ENCODE measurements around the gene FYB2.
A peak's percentile ranks its signal among the peaks of the same experiment; 100 is the strongest.

Gene FYB2

DNA sequence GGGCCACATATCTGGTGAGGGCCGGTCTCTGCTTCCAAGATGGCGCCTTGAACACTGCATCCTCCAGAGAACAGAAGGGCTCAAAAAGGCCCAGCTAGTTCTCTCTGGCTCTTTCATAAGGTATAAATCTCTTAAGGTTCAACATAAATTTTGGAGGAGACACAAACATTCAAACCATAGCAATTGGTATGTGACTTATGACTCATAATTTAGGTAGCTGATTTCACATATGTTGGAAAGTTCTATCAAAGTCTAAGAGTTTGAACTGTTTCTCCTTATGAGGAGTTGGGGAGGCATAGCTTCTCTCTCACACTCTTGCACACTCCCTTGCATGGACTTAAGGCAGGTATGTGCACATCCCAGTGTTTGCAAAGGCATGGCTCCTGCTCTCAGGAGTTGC, 5.1 kb upstream of the FYB2 start:
- Histone ChIP-seq H4K12ac (ENCODE audit: low read depth, low read length) (no peak overlapping the region), H3K4me3 (ENCODE audit: low read depth, low read length) (no peak overlapping the region), H3K18ac (ENCODE audit: low read length) (no peak overlapping the region), H3K9me3 (ENCODE audit: insufficient read depth, low read depth, low read length) (no peaks in the 10 kb centered on the region), H3K79me1 (ENCODE audit: low read length) (peaks cover 2% of the 10 kb centered on the region), H2AK5ac (ENCODE audit: low read length) (no peak overlapping the region), H4K8ac (ENCODE audit: low read depth, low read length) (no peak overlapping the region), H3K9ac (ENCODE audit: low read length) (no peak overlapping the region), H4K91ac (ENCODE audit: low read depth, low read length) (no peak overlapping the region), H3K14ac (ENCODE audit: low read length) (no peak overlapping the region), H3K79me2 (ENCODE audit: control insufficient read depth, insufficient read depth, low read length, poor library complexity) (no peaks in the 10 kb centered on the region), H3K4ac (ENCODE audit: low read depth, low read length) (no peak overlapping the region), H3K4me1 (ENCODE audit: control insufficient read depth in 1 of 2, insufficient read depth in 2 of 2, low read length in 2 of 2) (peaks cover 7% of the 10 kb centered on the region in 2 experiments), H3K27ac (ENCODE audit: low read depth, low read length) (no peak overlapping the region), H3K36me3 (ENCODE audit: control insufficient read depth in 1 of 2, insufficient read depth in 2 of 2, low read length in 2 of 2) (no peaks in the 10 kb centered on the region), H3K4me2 (ENCODE audit: low read length) (no peak overlapping the region), H3K23ac (ENCODE audit: low read length) (no peak overlapping the region), H2BK12ac (ENCODE audit: low read length) (no peak overlapping the region), H3K27me3 (ENCODE audit: insufficient read depth, low read length) (no peaks in the 10 kb centered on the region), H2BK120ac (ENCODE audit: insufficient read depth, low read length, poor library complexity) (no peak overlapping the region), H2AFZ (ENCODE audit: insufficient read depth, low read length, poor library complexity) (no peak overlapping the region), H2BK5ac (ENCODE audit: low read depth, low read length, poor library complexity) (no peak overlapping the region)
- DNase-seq: no peak
- WGBS (ENCODE audit: extremely low coverage, insufficient coverage, insufficient read length): no CpG with 5 or more reads among the region's 2 CpGs

DNA sequence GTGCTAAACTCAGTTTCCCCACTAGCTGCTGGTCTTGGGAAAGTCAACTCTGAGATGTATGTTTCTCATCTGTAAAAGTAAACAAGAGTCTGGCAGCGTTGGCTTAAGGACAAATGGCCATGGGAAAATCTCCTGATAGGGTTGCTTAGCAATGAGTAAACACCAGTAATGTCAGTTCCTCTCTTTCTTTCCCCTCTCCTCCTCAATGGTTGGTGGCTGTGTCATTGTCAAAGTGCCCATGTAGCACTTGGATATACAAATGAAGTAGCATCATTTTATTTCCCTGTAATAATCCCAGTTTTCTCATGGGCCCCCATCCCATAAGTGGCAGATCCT, 2.2 kb upstream of the FYB2 start:
- Histone ChIP-seq H3K79me1 (ENCODE audit: low read length) (peaks cover 6% of the 10 kb centered on the region), H3K4me1 (ENCODE audit: control insufficient read depth in 1 of 2, insufficient read depth in 2 of 2, low read length in 2 of 2) (peaks cover 13 to 21% of the 10 kb centered on the region in 2 experiments), H3K4me2 (ENCODE audit: low read length) (no peak overlapping the region), H3K4me3 (ENCODE audit: low read depth, low read length) (no peak overlapping the region), H4K12ac (ENCODE audit: low read depth, low read length) (no peak overlapping the region), H3K27ac (ENCODE audit: low read depth, low read length) (no peak overlapping the region), H3K79me2 (ENCODE audit: control insufficient read depth, insufficient read depth, low read length, poor library complexity) (no peaks in the 10 kb centered on the region), H3K9me3 (ENCODE audit: insufficient read depth, low read depth, low read length) (no peaks in the 10 kb centered on the region), H2BK120ac (ENCODE audit: insufficient read depth, low read length, poor library complexity) (no peak overlapping the region), H2AFZ (ENCODE audit: insufficient read depth, low read length, poor library complexity) (no peak overlapping the region), H4K8ac (ENCODE audit: low read depth, low read length) (no peak overlapping the region), H2BK5ac (ENCODE audit: low read depth, low read length, poor library complexity) (no peak overlapping the region), H3K36me3 (ENCODE audit: control insufficient read depth in 1 of 2, insufficient read depth in 2 of 2, low read length in 2 of 2) (no peaks in the 10 kb centered on the region), H4K91ac (ENCODE audit: low read depth, low read length) (no peak overlapping the region), H3K4ac (ENCODE audit: low read depth, low read length) (no peak overlapping the region), H3K9ac (ENCODE audit: low read length) (no peak overlapping the region), H3K27me3 (ENCODE audit: insufficient read depth, low read length) (no peaks in the 10 kb centered on the region), H2AK5ac (ENCODE audit: low read length) (no peak overlapping the region), H3K23ac (ENCODE audit: low read length) (no peak overlapping the region), H2BK12ac (ENCODE audit: low read length) (no peak overlapping the region), H3K18ac (ENCODE audit: low read length) (no peak overlapping the region), H3K14ac (ENCODE audit: low read length) (no peak overlapping the region)
- WGBS (ENCODE audit: extremely low coverage, insufficient coverage, insufficient read length): no CpG with 5 or more reads among the region's 1 CpG
- DNase-seq: peak in 1 of 2 donors; percentile 27

DNA sequence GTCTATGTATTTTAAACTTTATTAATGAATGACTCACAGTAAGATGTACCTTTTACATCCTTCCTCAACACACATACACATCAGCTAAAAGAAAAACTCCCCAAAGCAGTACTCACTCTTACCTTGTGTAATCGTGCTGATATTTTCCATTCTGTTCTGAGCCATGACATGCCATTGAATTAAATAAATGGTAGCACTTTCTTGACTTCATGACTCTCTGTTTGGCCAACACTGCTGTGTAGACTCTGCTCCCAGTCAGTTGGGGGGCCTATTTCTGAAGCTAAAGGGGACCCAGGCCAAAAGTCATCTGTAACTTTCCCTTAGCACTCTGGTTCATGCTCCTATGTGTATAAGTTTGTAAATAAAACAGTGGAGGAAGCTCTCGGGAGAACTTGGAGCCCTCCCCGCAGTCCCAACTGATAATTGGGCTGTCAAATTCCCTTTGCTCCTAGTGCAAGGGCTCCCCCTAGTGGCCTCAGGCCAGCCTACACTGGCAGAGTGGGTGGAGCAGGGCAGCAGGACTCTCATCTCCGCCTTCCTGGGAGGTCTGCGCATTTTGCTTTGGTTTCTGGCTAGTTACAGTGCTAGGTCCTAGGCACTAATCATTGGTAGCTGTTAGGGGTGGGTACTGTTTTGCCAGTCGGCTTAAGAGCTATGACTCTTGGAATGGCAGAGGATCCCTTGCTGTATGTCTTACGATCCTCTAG, 1.7 kb upstream of the FYB2 start:
- Histone ChIP-seq H3K27me3 (ENCODE audit: insufficient read depth, low read length) (no peaks in the 10 kb centered on the region), H3K79me1 (ENCODE audit: low read length) (peaks cover 6% of the 10 kb centered on the region), H3K79me2 (ENCODE audit: control insufficient read depth, insufficient read depth, low read length, poor library complexity) (no peaks in the 10 kb centered on the region), H4K8ac (ENCODE audit: low read depth, low read length) (no peak overlapping the region), H3K23ac (ENCODE audit: low read length) (no peak overlapping the region), H3K36me3 (ENCODE audit: control insufficient read depth in 1 of 2, insufficient read depth in 2 of 2, low read length in 2 of 2) (no peaks in the 10 kb centered on the region), H3K9me3 (ENCODE audit: insufficient read depth, low read depth, low read length) (no peaks in the 10 kb centered on the region), H4K91ac (ENCODE audit: low read depth, low read length) (no peak overlapping the region), H2BK5ac (ENCODE audit: low read depth, low read length, poor library complexity) (no peak overlapping the region), H2AFZ (ENCODE audit: insufficient read depth, low read length, poor library complexity) (no peak overlapping the region), H3K18ac (ENCODE audit: low read length) (no peak overlapping the region), H3K9ac (ENCODE audit: low read length) (no peak overlapping the region), H3K27ac (ENCODE audit: low read depth, low read length) (no peak overlapping the region), H3K4me1 (ENCODE audit: control insufficient read depth in 1 of 2, insufficient read depth in 2 of 2, low read length in 2 of 2) (peaks cover 13 to 21% of the 10 kb centered on the region in 2 experiments), H3K14ac (ENCODE audit: low read length) (no peak overlapping the region), H2BK120ac (ENCODE audit: insufficient read depth, low read length, poor library complexity) (no peak overlapping the region), H3K4ac (ENCODE audit: low read depth, low read length) (no peak overlapping the region), H2BK12ac (ENCODE audit: low read length) (no peak overlapping the region), H3K4me3 (ENCODE audit: low read depth, low read length) (no peak overlapping the region), H3K4me2 (ENCODE audit: low read length) (no peak overlapping the region), H2AK5ac (ENCODE audit: low read length) (no peak overlapping the region), H4K12ac (ENCODE audit: low read depth, low read length) (no peak overlapping the region)
- WGBS (ENCODE audit: extremely low coverage, insufficient coverage, insufficient read length): no CpG with 5 or more reads among the region's 7 CpGs
- DNase-seq: peak; percentile 73 to 87

DNA sequence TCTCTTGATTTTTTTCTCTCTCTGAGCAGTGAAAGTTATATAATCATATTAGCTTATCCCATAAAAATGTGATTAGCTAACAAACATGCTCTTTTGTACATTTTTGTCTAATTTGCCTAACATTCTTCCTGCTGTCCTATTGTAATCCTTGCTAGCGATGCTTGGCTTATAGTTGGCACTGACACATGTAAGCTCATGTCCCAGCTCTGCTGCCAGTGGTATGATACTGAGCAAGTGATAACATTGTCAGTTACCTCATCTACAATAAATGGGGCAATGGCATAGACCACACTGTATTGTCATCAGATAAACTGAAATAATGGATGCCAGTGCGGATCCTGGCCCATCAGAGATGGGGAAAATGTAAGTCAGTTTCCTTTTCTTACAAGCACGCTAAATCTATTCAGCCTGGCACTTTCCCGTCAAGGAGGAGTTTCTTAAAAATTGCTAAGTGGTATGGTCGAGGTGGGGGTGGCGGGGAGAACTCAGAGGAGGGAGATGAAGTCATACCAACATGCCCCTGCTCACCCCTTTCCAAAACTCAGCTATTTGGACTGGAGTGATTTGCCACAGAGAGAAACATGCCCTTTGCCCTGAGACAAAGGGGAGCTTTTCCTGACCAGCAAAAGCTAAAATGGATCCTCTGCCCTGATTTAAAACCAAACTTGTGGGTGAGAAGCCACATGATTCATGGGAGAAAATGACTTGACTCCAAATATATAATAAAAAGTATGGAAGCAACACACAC, 1.3 kb downstream of the FYB2 start:
- no peak overlapping the region for H3K9ac ChIP-seq (ENCODE audit: low read length)
- no peaks in the 10 kb centered on the region for H3K36me3 ChIP-seq (ENCODE audit: control insufficient read depth in 1 of 2, insufficient read depth in 2 of 2, low read length in 2 of 2)
- H3K27me3 ChIP-seq (ENCODE audit: insufficient read depth, low read length): no peaks in the 10 kb centered on the region
- no peak overlapping the region for H3K14ac ChIP-seq (ENCODE audit: low read length)
- peak overlapping the region; percentile 40 for H4K91ac ChIP-seq (ENCODE audit: low read depth, low read length)
- peaks cover 6% of the 10 kb centered on the region for H3K79me1 ChIP-seq (ENCODE audit: low read length)
- no peak overlapping the region for H4K8ac ChIP-seq (ENCODE audit: low read depth, low read length)
- H2BK5ac ChIP-seq (ENCODE audit: low read depth, low read length, poor library complexity): peak overlapping the region; percentile 23
- no peak overlapping the region for H2BK12ac ChIP-seq (ENCODE audit: low read length)
- no peak overlapping the region for H2AFZ ChIP-seq (ENCODE audit: insufficient read depth, low read length, poor library complexity)
- H3K23ac ChIP-seq (ENCODE audit: low read length): no peak overlapping the region
- peaks cover 13 to 21% of the 10 kb centered on the region in 2 experiments for H3K4me1 ChIP-seq (ENCODE audit: control insufficient read depth in 1 of 2, insufficient read depth in 2 of 2, low read length in 2 of 2)
- WGBS (ENCODE audit: extremely low coverage, insufficient coverage, insufficient read length): no CpG with 5 or more reads among the region's 6 CpGs
- peak overlapping the region; percentile 69 for H2AK5ac ChIP-seq (ENCODE audit: low read length)
- no peak overlapping the region for H3K4ac ChIP-seq (ENCODE audit: low read depth, low read length)
- H3K79me2 ChIP-seq (ENCODE audit: control insufficient read depth, insufficient read depth, low read length, poor library complexity): no peaks in the 10 kb centered on the region
- H3K18ac ChIP-seq (ENCODE audit: low read length): no peak overlapping the region
- H3K4me2 ChIP-seq (ENCODE audit: low read length): no peak overlapping the region
- no peak overlapping the region for H3K27ac ChIP-seq (ENCODE audit: low read depth, low read length)
- H2BK120ac ChIP-seq (ENCODE audit: insufficient read depth, low read length, poor library complexity): peak overlapping the region; percentile 27
- DNase-seq: no peak
- no peak overlapping the region for H4K12ac ChIP-seq (ENCODE audit: low read depth, low read length)
- no peak overlapping the region for H3K4me3 ChIP-seq (ENCODE audit: low read depth, low read length)
- peaks cover 3% of the 10 kb centered on the region for H3K9me3 ChIP-seq (ENCODE audit: insufficient read depth, low read depth, low read length)

All from trophoblast cell (in vitro differentiated cells and primary cell).